CD4-positive, alpha-beta T cell treated with Interleukin-17A for 4 hours (primary cell): ENCODE results near the gene CPNE6.
A peak's percentile ranks its signal among the peaks of the same experiment; 100 is the strongest.

Experiments
- DNase-seq: peaks from one replicate; pipeline ENCODE4 v3.0.0-alpha.2; 2020; ENCODE audit warnings: mixed read lengths

Gene CPNE6

DNA sequence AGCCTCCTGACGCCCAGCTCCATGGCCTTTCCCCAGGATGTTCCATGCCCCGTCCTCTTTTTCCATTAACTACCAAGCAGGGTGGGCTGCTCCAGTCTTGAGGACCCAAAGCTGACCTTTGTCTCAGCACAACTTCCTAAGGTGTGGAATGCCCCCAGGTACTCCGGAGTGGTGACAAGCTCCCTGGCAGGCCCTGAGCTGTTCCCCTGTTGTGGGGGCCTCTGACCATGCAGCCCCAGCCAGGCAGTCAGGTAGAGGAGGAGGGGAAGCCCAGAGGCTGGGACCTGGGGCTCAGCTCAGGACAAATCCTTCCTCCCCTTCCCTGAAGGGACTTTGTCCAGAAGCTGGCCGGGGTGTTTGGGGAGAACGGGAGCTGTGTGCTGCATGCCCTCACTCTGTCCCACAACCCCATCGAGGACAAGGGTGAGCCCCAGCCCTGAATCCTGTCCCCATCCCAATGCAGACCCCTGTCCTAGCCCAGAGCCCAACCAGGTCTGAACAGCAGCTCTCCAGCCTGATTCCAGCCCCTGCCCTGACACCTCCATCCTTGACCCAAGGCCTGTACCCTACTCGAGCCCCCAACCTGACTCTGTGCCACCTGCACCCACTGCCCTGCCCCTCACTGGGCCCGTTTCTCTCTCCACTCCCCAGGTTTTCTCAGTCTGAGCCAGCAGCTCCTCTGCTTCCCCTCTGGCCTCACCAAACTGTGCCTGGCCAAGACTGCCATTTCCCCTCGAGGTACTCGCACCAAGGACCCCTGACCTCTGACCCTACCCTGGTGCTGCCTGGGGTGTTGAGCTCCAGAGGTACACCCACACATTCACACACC, 15.2 kb upstream of the CPNE6 start:
- DNase-seq: no peak

DNA sequence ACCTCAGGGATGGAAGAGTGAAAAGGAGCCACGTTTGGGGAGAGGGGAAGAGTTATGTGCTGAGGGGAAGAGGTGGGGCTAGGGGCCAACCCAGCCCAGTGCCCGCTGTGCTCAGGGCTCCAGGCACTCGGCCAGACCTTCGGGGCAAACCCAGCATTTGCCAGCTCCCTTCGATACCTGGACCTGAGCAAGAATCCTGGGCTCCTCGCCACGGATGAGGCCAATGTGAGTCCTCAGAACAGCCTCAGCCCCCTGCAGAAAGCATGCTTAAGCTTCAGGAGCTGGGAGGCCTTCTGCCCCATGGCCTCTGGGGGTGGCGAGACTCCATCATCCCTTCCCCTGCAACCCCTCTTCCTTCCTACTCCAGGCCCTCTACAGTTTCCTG, 14.6 kb upstream of the CPNE6 start:
- no peak for DNase-seq

DNA sequence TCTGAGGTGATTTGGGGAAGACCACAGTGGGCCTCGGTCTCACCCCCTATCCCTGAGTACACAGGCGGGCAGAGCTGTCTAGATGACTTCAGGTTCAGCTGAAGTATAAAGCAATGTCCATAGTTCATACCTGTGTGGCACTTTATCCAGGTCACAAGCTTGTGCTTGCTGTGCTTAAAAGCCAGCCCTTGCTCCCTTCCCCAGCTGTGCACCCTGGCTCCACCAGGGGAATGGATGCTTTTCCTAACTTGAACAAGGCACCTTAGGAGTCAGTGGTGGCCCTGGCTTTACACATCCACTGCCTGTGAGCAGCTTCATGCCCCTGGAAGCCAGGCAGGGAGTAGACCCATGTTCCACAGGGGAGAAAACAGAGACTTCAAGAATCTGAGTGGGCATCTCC, 14.1 kb upstream of the CPNE6 start:
- no peak for DNase-seq

DNA sequence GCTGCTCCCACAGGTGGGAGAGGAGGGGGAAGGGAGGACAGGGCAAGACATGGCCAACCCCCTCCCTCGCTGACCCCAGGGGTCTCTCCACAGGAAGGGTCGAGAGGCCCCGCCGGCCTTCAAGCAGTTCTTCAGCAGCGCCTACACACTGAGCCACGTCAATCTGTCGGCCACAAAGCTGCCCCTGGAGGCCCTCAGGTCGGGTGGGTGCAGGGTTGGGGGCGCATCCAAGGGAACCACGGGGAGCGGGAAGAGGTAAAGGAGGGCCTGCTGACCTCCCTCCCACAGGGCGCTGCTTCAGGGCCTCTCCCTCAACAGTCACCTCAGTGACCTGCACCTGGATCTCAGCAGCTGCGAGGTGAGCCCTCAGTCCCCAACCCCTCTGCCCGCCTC, 13.5 kb upstream of the CPNE6 start:
- DNase-seq: no peak

DNA sequence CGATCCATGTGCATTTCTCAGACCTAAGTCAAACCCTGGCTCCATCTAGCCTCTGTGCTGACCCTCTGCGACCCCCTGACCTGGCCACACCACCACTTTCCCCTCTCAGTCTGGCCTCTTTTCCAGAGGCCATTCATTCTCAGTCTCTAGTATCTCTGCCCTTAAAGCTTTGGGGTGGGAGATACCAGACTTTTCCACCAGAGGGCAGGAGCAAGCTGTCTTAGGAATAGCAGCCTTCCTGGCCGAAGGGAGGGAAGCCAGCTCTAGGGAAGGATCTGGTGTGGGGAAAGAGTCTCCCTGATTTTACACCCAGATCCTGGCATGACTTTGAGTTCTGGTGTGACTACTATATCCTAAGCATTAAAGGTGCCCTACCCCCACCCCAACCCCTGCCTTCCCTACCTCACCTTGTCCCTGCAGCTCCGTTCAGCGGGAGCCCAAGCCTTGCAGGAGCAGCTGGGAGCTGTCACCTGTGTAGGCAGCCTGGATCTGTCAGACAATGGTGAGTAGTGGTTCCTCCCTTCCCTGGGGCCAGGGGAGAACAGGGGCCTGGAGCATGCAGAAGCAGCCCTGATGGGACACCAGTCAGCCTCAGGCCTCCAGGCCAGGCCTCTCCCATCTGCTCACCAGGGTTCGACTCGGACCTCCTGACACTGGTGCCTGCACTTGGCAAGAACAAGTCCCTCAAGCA, 13.0 kb upstream of the CPNE6 start:
- DNase-seq: peak; percentile 81

DNA sequence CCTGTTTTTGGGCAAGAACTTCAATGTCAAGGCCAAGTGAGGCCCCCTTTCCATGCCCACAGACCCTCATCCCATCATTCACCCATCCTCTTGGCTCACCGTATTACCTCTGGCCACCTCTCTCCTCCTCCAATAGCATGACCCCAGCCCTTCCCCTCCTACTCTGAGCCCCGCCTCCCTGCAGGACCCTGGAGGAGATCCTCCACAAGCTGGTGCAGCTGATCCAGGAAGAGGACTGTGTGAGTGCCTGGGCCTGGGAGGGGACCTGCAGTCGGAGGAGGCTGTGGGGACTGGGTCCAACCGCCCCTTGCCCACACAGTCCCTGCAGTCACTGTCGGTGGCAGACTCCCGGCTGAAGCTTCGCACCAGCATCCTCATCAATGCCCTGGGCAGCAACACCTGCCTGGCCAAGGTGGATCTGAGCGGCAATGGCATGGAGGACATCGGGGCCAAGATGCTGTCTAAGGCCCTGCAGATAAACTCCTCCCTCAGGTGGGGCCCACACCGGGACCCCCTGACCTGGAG, 12.3 kb upstream of the CPNE6 start:
- no peak for DNase-seq

DNA sequence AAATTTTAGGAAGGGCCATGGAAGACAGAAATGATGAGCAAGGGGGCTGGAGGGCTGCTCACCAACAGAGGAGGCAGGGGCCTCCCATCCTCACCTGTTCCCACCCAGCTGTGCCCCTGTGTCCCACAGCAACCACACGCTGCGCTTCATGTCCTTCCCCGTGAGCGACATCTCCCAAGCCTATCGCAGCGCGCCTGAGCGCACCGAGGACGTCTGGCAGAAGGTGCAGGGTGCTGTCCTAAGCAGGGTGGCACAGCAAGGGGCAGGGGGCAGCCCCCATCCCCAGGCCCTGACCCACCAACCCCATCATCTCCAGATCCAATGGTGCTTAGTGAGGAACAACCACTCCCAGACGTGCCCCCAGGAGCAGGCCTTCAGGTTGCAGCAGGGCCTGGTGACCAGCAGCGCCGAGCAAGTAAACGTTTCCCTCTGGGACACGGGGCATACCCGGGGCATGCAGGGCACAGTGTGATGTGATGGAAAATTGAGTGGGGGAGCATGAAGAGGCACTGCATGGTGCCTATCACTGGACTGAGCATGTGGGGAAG, 11.4 kb upstream of the CPNE6 start:
- no peak for DNase-seq

DNA sequence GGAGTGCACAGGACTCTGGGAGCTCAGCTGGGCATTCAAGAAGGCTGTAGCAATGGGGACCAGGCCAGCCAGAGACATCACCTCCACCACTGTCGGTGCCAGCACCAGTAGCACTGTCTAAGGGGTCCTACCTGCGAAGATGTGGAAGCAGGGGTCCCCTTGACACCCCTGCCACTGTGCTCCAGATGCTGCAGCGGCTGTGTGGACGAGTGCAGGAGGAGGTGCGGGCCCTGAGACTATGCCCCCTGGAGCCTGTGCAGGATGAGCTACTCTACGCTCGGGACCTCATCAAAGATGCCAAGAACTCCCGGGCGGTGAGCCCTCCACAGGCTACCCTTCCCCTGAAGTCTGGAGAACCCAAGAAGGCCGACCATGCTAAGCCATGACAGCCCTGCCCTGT, 10.9 kb upstream of the CPNE6 start:
- DNase-seq: no peak

DNA sequence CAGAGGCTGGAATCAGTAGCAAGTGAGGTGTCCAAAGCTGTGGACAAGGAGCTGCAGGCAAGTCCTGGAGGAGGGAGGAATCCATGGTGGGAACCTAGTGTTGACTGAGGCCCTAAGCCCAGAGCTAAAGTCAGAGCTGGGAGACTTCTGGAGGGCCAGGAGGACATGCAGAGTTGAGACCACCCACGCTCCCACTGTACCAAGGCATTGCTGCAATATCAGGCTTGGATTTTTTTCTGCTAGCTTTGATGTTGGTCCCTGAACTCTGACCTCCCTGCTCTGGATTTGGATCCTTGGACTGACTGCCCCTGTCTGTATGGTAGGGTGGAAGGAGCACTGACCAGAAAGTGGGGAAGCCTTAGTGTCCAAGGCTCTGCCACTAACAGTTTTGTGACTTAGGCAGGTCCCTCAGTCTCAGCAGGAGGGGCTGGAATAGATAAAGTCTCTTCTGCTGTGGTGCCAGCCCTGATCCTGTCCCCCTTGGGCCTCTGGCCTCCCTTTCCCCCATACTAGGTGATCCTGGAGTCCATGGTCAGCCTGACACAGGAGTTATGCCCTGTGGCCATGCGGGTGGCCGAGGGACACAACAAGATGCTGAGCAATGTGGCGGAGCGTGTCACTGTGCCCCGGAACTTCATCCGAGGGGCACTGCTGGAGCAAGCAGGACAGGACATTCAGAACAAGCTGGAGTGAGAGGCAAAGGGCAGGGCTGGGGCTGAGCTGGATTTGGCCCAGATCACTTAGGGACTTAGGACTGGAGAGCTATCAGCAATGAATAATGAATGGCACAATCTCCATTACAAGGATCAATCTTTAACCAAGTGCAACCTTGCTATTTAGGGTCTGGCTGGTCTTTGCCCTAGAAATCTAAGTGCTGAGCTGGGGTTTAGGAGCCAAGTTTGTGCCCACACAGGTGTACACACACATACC, 10.1 kb upstream of the CPNE6 start:
- DNase-seq: no peak

DNA sequence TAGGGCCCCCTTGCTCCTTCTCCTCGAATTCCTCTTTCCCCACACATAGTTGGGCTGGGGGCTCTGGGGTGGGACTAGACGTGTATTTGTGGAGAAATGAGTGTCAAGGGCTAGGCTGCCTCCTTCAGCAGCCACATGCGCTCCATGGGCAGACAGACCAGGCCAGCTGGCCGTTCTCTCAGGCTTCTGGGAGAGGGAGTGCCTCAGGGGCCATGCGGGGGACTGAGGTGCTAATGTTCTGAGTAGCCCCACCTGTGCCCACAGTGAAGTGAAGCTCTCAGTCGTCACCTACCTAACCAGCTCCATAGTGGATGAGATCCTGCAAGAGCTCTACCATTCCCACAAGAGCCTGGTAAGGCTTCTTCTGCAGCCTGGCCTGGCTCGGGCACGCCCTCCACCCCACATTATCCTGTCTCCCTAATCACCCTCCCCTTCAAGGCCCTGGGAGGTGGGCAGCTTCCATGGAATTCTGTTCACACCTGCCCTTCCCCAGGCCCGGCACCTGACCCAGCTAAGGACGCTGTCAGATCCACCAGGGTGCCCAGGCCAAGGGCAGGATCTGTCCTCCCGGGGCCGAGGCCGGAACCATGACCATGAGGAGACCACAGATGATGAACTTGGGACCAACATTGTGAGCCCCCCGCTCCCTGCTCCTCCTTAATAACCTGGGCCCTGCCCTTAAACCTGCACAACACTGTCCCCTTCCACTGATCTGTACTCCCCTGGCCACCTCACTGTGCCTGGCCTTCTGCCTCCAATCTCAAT, 9.0 kb upstream of the CPNE6 start:
- DNase-seq: no peak

DNA sequence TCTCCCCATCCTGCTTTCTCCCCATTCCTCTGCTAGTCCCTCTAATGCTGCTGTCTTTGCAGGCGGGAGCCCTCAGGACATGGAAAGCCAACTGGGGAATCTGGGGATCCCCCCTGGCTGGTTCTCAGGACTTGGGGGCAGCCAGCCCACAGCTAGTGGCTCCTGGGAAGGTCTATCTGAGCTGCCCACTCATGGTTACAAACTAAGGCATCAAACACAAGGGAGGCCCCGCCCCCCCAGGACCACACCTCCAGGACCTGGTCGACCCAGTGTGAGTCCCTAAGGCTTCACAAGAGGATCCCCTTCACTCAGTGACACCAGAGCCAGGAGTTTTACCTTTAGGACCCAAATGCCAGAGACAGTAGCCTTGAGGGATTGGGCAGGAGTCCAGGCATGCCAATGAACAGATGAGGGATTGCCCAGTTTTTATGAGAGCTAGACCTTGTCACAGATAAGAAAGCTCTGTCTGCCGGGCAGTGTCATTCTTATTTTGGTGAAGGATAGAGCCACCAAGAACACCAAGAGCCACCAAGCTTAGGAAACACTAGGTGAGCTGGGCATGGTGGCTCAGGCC, 8.0 kb upstream of the CPNE6 start:
- no peak for DNase-seq

DNA sequence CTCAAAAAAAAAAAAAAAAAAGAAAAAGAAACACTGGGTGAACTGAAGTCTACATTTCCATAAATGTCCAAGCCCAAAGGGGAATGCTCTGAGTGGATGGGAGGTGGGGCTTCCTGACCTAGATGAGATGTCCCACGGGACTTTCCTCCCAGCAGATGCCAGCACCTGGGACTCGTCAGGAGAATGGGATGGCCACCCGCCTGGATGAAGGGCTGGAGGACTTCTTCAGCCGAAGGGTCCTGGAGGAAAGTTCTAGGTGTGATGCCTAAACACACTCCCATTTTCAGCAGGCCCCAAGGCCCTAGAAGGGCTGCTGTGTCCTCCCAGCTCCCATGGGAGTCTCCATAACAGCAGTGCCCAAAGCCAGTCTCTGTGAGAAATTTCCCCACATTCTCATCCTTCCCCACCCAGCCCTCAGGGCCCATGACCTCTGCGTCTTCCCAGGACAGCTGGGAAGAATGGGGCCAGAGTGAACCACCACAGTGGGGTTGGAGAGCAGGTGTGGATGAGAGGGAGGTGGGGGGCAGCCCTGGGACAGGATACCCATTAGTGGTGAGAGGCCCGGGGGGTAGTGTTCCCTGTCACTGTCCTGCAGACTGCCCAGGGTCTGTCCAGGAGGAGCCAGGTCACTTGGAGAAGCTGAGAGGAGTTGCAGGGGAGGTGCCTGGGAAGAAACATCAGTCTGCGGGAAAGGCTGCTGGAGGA, 7.1 kb upstream of the CPNE6 start:
- DNase-seq: no peak

DNA sequence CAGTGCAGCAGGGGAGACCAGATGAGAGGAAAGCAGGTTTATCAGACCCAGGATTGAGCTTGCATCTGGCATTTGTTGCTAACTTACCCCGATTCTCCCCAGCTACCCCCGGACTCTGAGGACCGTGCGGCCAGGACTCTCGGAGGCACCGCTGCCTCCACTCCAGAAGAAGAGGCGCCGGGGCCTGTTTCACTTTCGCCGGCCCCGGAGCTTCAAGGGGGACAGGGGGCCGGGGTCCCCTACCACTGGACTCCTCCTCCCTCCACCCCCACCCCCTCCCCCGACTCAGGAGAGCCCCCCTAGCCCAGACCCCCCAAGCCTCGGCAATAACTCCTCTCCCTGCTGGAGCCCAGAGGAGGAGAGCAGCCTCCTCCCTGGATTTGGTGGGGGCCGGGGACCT, 6.5 kb upstream of the CPNE6 start:
- DNase-seq: no peak

DNA sequence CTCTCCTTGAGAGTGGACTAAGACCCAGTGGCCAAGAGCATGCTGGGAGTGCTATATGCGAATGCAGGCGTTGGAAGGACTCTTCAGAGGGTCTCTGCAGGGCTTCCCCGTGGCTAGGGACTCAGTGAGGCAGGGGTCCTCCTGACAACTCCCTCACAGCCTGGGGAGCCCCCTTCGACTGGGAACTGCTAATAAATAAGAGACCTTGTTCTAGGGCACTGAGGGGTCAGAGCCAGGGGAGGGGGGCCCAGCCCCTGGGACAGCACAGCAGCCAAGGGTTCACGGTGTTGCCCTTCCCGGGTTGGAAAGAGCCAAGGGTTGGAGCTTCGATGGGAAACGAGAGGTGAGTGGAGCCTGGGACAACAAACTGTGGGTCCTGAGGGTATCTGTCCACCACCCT, 6.0 kb upstream of the CPNE6 start:
- DNase-seq: no peak

DNA sequence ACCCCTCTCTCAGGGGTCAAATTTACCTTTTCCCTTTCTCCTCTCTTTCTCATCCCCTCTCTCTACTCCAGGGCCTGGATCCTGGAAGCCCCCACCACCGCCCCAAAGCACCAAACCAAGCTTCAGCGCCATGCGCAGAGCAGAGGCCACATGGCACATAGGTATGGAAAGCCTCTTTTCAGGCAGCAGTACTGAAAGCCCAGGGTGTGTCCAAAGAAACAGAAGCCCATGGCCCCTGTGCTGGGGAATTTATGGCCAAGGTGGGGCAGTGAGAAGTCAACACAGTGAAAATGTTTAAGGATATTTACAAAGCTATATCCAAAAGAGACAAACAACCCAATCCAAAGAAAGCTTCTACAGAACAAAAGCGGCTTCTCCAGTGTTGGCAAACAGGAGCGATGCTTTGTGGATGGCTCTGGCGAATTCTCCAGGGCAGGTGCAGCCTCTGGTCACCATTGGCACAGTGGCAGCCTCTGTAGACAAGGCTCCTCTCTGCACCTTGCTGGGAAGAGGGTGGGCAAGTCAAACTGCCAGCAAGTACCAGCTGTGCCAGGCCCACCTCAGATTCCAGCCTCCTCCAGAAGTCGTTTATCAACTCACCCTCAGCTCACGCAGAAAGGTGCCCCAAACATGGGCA, 4.7 kb upstream of the CPNE6 start:
- DNase-seq: no peak

DNA sequence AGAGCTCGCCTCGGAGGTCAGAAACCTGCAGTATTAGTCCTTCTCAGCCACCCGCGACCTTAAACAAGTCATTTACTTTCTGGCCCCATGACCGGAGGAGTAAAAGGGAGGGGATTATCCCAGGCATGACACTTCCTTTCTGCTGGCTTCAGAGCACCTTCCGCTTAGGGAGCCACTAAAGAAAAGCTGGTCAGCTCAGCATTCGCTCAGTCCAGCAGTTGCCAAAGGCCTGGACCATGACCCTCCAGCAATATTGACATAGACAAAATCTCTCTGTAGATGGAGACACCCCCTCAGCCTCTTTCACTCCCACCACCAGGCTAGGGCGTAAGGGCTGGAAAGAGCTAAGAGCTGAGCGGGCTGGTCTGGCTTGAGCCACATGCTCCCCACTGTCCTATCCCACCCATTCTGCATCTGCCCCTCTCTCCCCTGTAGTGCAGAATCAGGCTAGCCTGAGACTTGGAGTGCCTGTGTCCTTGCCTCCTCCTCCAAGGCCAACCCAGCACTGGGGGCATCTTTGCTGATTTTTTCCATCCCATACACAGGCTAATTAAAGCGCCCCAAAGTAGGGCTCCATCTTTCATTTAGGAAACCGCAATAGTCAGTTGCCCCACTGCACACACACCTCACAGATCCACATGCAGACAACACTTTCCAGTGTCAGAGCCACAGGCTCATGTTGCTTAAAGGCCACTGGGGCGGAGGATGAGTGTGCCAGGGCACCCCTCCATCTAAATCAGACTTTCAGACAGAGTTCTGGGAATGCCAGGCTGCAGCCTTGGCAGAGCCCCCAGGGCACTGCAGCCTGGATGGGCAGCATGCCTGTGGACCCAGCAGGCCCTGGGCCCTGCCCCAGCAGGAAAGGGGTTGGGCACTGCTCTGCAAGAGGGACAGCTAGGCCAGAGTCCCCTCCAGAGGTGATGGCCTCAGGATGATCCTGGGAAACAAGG, 4.0 kb upstream of the CPNE6 start:
- no peak for DNase-seq

DNA sequence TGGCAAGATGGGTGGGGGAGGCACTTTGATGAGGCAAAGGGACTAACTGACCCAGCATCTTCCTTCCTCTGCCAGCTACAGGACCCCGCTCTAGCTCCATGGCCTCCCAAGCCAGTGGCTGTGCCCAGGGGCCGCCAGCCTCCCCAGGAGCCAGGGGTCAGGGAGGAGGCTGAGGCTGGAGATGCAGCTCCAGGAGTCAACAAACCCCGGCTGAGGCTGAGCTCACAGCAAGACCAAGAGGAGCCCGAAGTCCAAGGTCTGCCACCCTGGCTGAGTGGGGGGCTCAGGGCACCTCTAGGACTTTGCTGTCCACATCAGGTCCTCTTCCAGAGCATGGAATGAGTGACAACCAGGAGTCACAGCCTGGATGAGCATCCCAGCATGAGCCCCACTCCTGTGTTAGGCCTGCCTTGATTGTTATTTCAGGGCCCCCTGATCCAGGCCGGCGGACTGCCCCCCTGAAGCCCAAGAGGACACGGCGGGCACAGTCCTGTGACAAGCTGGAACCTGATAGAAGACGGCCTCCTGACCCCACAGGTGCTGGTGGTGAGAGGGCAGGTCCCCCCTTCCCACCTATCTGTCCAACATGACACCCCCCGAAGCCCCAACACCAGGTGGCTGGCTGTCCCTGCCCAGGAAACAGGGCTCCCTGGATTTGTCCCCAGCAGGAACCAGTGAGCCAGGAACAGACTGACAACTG, 2.5 kb upstream of the CPNE6 start:
- DNase-seq: no peak

DNA sequence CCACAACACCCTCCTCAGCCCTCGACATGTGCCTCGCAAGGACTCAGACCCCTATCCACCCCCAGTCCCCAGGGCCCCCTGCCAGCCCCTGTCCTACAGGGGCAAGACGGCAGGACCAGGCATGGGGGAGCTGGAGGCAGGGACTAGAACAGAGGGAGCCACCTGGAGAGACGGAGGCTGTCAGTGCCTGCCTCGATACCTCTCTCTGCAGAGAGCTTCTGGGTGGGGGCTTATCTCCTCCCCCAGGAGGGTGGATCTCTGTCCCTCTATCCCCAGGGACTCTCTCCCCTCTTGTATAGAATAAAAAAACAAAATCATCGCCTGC, 2.0 kb upstream of the CPNE6 start:
- no peak for DNase-seq
